Activated CD4-positive, alpha-beta memory T cell treated with anti-CD3 and anti-CD28 coated beads for 36 hours (primary cell): Measurements from ENCODE around the gene WFS1. TPM values are rescaled to one million over a fixed set of nuclear protein-coding genes. Genes with fewer than 3 reads are reported as not detected.

Source experiments
- CTCF ChIA-PET: fragments of 350-600 bp; sonication (Branson Sonifier 250); formaldehyde crosslinking; loops from one replicate; lab custom pipeline; 2021; ENCODE audit warnings: antibody characterized with exemption, inconsistent platforms; lab: Charles Lee
- POLR2A ChIA-PET: fragments of 350-600 bp; sonication (Branson Sonifier 250); formaldehyde crosslinking; loops from one replicate; lab custom pipeline; 2021; ENCODE audit warnings: antibody characterized with exemption; lab: Charles Lee
- DNase-seq: peaks from one replicate; pipeline ENCODE4 v3.0.0-alpha.2; 2020
- H3K27ac Mint-ChIP-seq: one replicate; pipeline ENCODE4 v1.8.0; 2021; ENCODE audit warnings: mixed read lengths
- H3K27me3 Mint-ChIP-seq: one replicate; pipeline ENCODE4 v1.8.0; 2021; ENCODE audit warnings: mixed read lengths
- H3K36me3 Mint-ChIP-seq: one replicate; pipeline ENCODE4 v1.8.0; 2021; ENCODE audit warnings: mixed read lengths
- H3K4me1 Mint-ChIP-seq: one replicate; pipeline ENCODE4 v1.8.0; 2021; ENCODE audit warnings: low read depth, mixed read lengths
- H3K4me3 Mint-ChIP-seq: one replicate; pipeline ENCODE4 v1.8.0; 2021; ENCODE audit warnings: mild to moderate bottlenecking, mixed read lengths
- H3K9me3 Mint-ChIP-seq: one replicate; pipeline ENCODE4 v1.8.0; 2021; ENCODE audit warnings: mixed read lengths
- intact Hi-C: fragments of 100-400 bp; cut with micrococcal nuclease; formaldehyde crosslinking; loops from one replicate; pipeline ENCODE4 v1.15.1; 2023
- total RNA-seq, 2 experiments: library from RNA; stranded (reverse); gene quantifications; one replicate each; pipeline ENCODE4 v1.2.3, GENCODE V29; 2021

Gene WFS1
- total RNA-seq, 2 experiments from 2014 or later = 4.6 to 5.3 TPM

DNA sequence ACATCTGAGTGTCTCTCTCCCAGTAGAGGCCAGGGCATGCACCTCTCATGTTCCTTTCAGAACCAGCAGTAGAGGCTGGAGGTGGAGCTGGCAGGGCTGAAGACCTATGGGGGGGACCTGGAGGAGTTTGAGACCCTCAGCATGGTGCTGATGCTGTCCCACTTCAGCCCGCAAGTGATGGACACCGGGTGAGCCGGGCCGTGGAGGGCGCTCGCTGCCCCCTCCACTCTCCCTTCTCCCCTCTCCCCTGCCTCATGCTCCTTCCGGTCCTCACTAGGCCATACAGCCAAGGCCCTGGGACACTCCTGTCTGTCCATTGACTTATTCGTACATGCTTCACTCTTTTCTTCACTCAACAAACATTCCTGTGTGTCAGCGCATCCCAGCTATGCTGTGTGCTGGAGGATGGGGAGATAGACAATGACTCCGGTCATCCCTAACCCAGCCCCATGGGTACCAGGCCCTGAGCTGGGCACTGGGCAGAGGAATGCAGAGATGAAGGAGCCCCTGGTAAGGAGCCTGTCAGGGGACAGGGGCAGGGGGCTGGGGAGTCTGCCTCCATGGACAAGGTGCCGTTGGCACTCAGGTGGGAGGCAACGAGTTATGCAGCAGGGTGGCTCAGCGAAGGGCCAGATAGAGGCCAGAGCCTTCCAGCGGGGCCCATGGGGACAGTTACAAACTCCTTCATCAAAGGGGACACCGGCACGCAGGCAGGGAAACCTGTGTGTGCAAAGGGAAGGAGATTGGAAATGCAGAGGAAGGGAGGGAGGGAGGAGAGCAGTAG is 28.4 kb upstream of the WFS1 start:
- intact Hi-C loops = no loop called here
- no peak for DNase-seq
- Mint-ChIP-seq H3K9me3 (peaks cover 14% of the 10 kb centered on the region), H3K27me3 (peaks cover 35% of the 10 kb centered on the region), H3K4me3 (no peak overlapping the region), H3K27ac (no peak overlapping the region), H3K36me3 (peaks cover 3% of the 10 kb centered on the region), H3K4me1 (no peaks in the 10 kb centered on the region)
- ChIA-PET POLR2A (no interaction called here), CTCF (interaction anchor here (4.1 kb wide), 1 partner anchor 9 kb away, joined by 27 read pairs; no protein-coding TSS in a partner anchor)

DNA sequence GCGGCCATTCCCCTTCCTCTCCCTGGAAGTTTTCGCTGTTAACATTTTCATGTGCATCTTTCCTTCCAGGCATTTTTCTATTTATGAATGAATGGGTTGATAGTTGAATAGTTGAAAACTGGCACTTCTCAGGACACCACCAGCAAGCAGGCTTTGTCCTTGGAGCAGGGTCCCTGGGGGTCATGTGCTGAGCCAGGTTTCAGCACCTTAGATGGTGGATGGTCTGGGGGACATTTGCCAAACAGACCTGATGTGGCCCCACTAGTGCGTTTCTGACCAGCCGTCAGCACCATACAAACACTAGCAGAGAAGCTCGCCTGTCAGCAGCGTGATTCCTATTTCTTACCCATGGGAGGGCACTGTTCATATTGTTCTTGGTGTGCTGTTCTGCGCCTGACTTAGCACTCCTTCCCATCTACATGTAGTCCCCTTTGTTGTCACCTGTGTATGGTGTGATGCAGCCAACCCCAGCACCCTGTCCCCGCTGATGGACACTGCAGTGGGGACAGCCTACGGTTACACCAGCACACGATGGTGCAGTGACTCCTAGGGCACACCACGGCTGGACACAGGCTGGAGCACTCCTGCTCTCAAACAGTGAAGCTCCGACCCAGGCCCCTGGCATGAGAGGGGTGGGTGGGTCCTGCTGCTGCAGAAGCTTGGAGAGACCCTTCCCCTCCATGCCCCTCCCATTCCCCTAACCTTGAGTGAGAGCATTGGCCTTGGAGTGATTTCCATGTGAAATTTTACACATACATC is 27.2 kb upstream of the WFS1 start:
- DNase-seq = no peak
- Mint-ChIP-seq H3K9me3 (peaks cover 14% of the 10 kb centered on the region), H3K4me1 (no peaks in the 10 kb centered on the region), H3K27me3 (peaks cover 44% of the 10 kb centered on the region), H3K4me3 (no peak overlapping the region), H3K27ac (no peak overlapping the region), H3K36me3 (peaks cover 3% of the 10 kb centered on the region)
- ChIA-PET POLR2A (no interaction called here), CTCF (no interaction called here)
- intact Hi-C loops = no loop called here

GRCh38 chr4:6245246-6246169 is 24.1 kb upstream of the WFS1 start:
- Mint-ChIP-seq H3K4me3 (no peak overlapping the region), H3K36me3 (peaks cover 3% of the 10 kb centered on the region), H3K27ac (no peak overlapping the region), H3K27me3 (peaks cover 53% of the 10 kb centered on the region), H3K9me3 (peaks cover 14% of the 10 kb centered on the region), H3K4me1 (no peaks in the 10 kb centered on the region)
- ChIA-PET CTCF (interaction anchor here (18.2 kb wide), 1 partner anchor 82 kb away, joined by 505 read pairs; no protein-coding TSS in a partner anchor), POLR2A (no interaction called here)
- intact Hi-C loops = no loop called here
- DNase-seq = no peak

GRCh38 chr4:6246170-6246634 is 23.4 kb upstream of the WFS1 start:
- CTCF ChIA-PET = interaction anchor here (18.2 kb wide), 1 partner anchor 82 kb away, joined by 505 read pairs; no protein-coding TSS in a partner anchor
- DNase-seq = no peak
- POLR2A ChIA-PET = no interaction called here
- H3K4me3 Mint-ChIP-seq = no peak overlapping the region
- intact Hi-C loops = no loop called here
- no peaks in the 10 kb centered on the region for H3K4me1 Mint-ChIP-seq
- H3K36me3 Mint-ChIP-seq = peaks cover 3% of the 10 kb centered on the region
- H3K9me3 Mint-ChIP-seq = peaks cover 14% of the 10 kb centered on the region
- no peak overlapping the region for H3K27ac Mint-ChIP-seq
- peaks cover 57% of the 10 kb centered on the region for H3K27me3 Mint-ChIP-seq

- Mint-ChIP-seq H3K4me3 (no peak overlapping the region), H3K27me3 (peaks cover 42% of the 10 kb centered on the region), H3K36me3 (peaks cover 3% of the 10 kb centered on the region), H3K27ac (no peak overlapping the region), H3K9me3 (peaks cover 14% of the 10 kb centered on the region), H3K4me1 (no peaks in the 10 kb centered on the region)
- ChIA-PET CTCF (interaction anchor here (1.7 to 18.2 kb wide), 5 partner anchors 14 to 250 kb away, joined by 11 to 505 read pairs (median 64); no protein-coding TSS in a partner anchor), POLR2A (no interaction called here)
- intact Hi-C loops = no loop called here
- no peak for DNase-seq
Measured at GRCh38 chr4:6248394-6248793, 21.3 kb upstream of the WFS1 start.

- no peaks in the 10 kb centered on the region for H3K9me3 Mint-ChIP-seq
- POLR2A ChIA-PET = interaction anchor here (1.2 kb wide), 1 partner anchor 77 kb away, joined by 5 read pairs; no protein-coding TSS in a partner anchor
- no peak for DNase-seq
Measured at GRCh38 chr4:6250235-6250983, 19.2 kb upstream of the WFS1 start.

DNA sequence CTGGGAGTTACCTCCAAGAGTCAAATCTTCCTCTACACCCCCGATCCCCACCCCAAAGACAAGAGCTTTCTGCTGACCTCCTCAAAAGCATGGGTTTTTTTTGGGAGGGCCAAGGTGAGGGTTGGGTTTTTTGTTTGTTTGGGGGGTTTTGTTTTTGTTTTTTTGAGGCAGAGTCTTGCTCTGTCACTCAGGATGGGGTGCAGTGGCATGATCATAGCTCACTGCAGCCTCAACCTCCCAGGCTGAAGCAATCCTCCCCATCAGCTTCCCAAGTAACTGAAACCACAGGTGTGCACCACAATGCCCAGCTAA is 18.7 kb upstream of the WFS1 start:
- Mint-ChIP-seq H3K27ac (no peak overlapping the region), H3K4me3 (no peak overlapping the region), H3K4me1 (no peaks in the 10 kb centered on the region), H3K9me3 (no peaks in the 10 kb centered on the region), H3K36me3 (no peaks in the 10 kb centered on the region), H3K27me3 (peaks cover 24% of the 10 kb centered on the region)
- DNase-seq = no peak
- ChIA-PET POLR2A (interaction anchor here (1.2 kb wide), 1 partner anchor 76 kb away, joined by 5 read pairs; no protein-coding TSS in a partner anchor), CTCF (interaction anchor here (0.6 to 18.2 kb wide), 51 partner anchors 11 to 1771 kb away, joined by 3 to 505 read pairs (median 4); partner anchors contain the start of gene WFS1)
- intact Hi-C loops = loop anchor here (1.0 to 5.0 kb wide), 3 partner anchors 76 to 296 kb away; no protein-coding TSS in a partner anchor

More at GRCh38 chr4:6250235-6250983, 19.2 kb upstream of the WFS1 start:
- Mint-ChIP-seq H3K27me3 (peaks cover 24% of the 10 kb centered on the region), H3K36me3 (no peaks in the 10 kb centered on the region), H3K4me3 (no peak overlapping the region), H3K27ac (no peak overlapping the region), H3K4me1 (no peaks in the 10 kb centered on the region)
- CTCF ChIA-PET = interaction anchor here (0.6 to 18.2 kb wide), 54 partner anchors 10 to 1771 kb away, joined by 3 to 505 read pairs (median 4); partner anchors contain the start of gene WFS1
- intact Hi-C loops = loop anchor here (1.0 to 5.0 kb wide), 3 partner anchors 77 to 297 kb away; no protein-coding TSS in a partner anchor

- Mint-ChIP-seq H3K27me3 (peaks cover 23% of the 10 kb centered on the region), H3K4me1 (no peaks in the 10 kb centered on the region), H3K4me3 (no peak overlapping the region), H3K9me3 (no peaks in the 10 kb centered on the region), H3K27ac (no peak overlapping the region), H3K36me3 (no peaks in the 10 kb centered on the region)
- ChIA-PET POLR2A (interaction anchor here (1.2 kb wide), 1 partner anchor 76 kb away, joined by 5 read pairs; no protein-coding TSS in a partner anchor), CTCF (interaction anchor here (0.6 to 18.2 kb wide), 49 partner anchors 11 to 461 kb away, joined by 3 to 505 read pairs (median 4); partner anchors contain the start of gene WFS1)
- intact Hi-C loops = loop anchor here (5.0 kb wide), 2 partner anchors 254 to 296 kb away; no protein-coding TSS in a partner anchor
- no peak for DNase-seq
Measured at GRCh38 chr4:6251365-6251764, 18.3 kb upstream of the WFS1 start.

GRCh38 chr4:6252051-6252450 is 17.6 kb upstream of the WFS1 start:
- no peak for DNase-seq
- no peaks in the 10 kb centered on the region for H3K4me1 Mint-ChIP-seq
- no peak overlapping the region for H3K27ac Mint-ChIP-seq
- CTCF ChIA-PET = interaction anchor here (5.2 to 18.2 kb wide), 4 partner anchors 10 to 253 kb away, joined by 40 to 505 read pairs (median 72); no protein-coding TSS in a partner anchor
- H3K36me3 Mint-ChIP-seq = no peaks in the 10 kb centered on the region
- POLR2A ChIA-PET = no interaction called here
- no peaks in the 10 kb centered on the region for H3K9me3 Mint-ChIP-seq
- peaks cover 23% of the 10 kb centered on the region for H3K27me3 Mint-ChIP-seq
- intact Hi-C loops = loop anchor here (5.0 kb wide), 2 partner anchors 255 to 295 kb away; no protein-coding TSS in a partner anchor
- H3K4me3 Mint-ChIP-seq = no peak overlapping the region

DNA sequence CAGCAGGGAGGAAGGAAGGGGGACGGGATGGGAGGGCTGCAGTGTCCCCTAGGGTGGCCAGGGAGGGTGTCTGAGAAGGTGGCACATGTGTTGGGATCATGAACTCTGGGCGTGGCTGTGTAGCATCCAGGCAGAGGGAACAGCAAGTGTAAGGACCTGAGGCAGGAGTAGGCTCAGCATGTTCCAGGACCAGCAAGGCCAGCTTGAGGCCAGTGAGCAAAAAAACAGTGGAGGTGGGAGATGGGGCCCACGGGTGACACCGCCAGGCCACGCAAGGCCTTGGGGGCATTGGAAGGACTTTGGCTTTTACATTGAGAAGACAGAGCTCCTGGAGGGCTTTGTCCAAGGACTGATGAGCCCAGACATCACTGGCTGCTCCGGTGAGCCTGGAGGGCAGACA is 16.5 kb upstream of the WFS1 start:
- intact Hi-C loops = loop anchor here (5.0 kb wide), 2 partner anchors 256 to 294 kb away; no protein-coding TSS in a partner anchor
- Mint-ChIP-seq H3K4me1 (peaks cover 7% of the 10 kb centered on the region), H3K27me3 (peaks cover 29% of the 10 kb centered on the region), H3K4me3 (no peak overlapping the region), H3K27ac (no peak overlapping the region), H3K9me3 (no peaks in the 10 kb centered on the region), H3K36me3 (no peaks in the 10 kb centered on the region)
- no peak for DNase-seq
- CTCF ChIA-PET = interaction anchor here (0.5 to 18.2 kb wide), 7 partner anchors 9 to 430 kb away, joined by 3 to 505 read pairs (median 5); no protein-coding TSS in a partner anchor
- POLR2A ChIA-PET = no interaction called here
